GM12878 (cell line): ENCODE results near the gene HOXD1. TPM values are rescaled to one million over a fixed set of nuclear protein-coding genes. Genes with fewer than 3 reads are reported as not detected.

Source experiments
- ATAC-seq: fragments of 200-7000 bp; cut with Tn5 transposase; 3 replicates; pipeline ENCODE4 v1.9.1; 2020; ENCODE audit warnings: mild to moderate bottlenecking, moderate library complexity
- BruUV-seq: library from RNA; stranded (reverse); fragments of 400-500 nt; replicated peaks from 2 replicates; lab custom pipeline; 2021; lab: Mats Ljungman, UMichigan
- CTCF ChIA-PET: fragments of 300-600 bp; sonication (Branson Sonifier 250); formaldehyde crosslinking; extraction: SDS; loops from one replicate; lab custom pipeline; 2021; ENCODE audit warnings: inconsistent platforms; lab: Yijun Ruan, JAX
- POLR2A ChIA-PET: fragments of 350-600 bp; formaldehyde crosslinking; extraction: SDS; loops from one replicate; lab custom pipeline; 2021; ENCODE audit warnings: inconsistent platforms; lab: Charles Lee
- RAD21 ChIA-PET: fragments of 300-600 bp; sonication (Branson Sonifier 250); formaldehyde crosslinking; loops from one replicate; lab custom pipeline; 2023; ENCODE audit warnings: antibody characterized with exemption; ENCODE audit not compliant: unreplicated experiment; lab: Charles Lee
- SMC1A ChIA-PET: fragments of 300-600 bp; sonication (Branson Sonifier 250); formaldehyde crosslinking; loops from one replicate; lab custom pipeline; 2023; ENCODE audit not compliant: unreplicated experiment, uncharacterized antibody; lab: Charles Lee
- DNase-seq: peaks from one replicate; pipeline ENCODE4 v3.0.0-alpha.2; 2011; ENCODE audit warnings: low read depth, low spot score
- FAIRE-seq: peaks from 3 replicates; lab custom pipeline; 2011; peaks lifted over from hg19 to GRCh38; lab: Jason Lieb, UNC
- H2AFZ ChIP-seq: 2 replicates; pipeline ENCODE4 v1.6.0; 2011; ENCODE audit warnings: low read depth, low read length, control low read depth; ENCODE audit not compliant: control insufficient read depth
- H3K27ac ChIP-seq: 2 replicates; pipeline ENCODE4 v1.5.1; 2011; ENCODE audit warnings: control low read depth; ENCODE audit not compliant: control insufficient read depth, insufficient read depth
- H3K27me3 ChIP-seq, 2 experiments: replicated peaks in 1 of 2; 2 replicates each; pipeline versions ENCODE4 v1.6.0 to v1.6.1; 2011; ENCODE audit warnings: low read length in 1 of 2; ENCODE audit not compliant: control insufficient read depth in 2 of 2, insufficient read depth in 2 of 2
- H3K36me3 ChIP-seq, 2 experiments: 2 replicates each; pipeline ENCODE4 v1.5.1; 2011; ENCODE audit warnings: low read length in 1 of 2; ENCODE audit not compliant: control insufficient read depth in 2 of 2, insufficient read depth in 2 of 2
- H3K4me1 ChIP-seq: 2 replicates; pipeline ENCODE4 v1.6.1; 2011; ENCODE audit warnings: mild to moderate bottlenecking, low read length, moderate library complexity, mixed read lengths; ENCODE audit not compliant: control insufficient read depth, insufficient read depth
- H3K4me2 ChIP-seq: 2 replicates; pipeline ENCODE4 v1.6.0; 2011; ENCODE audit warnings: control low read depth; ENCODE audit not compliant: control insufficient read depth, insufficient read depth
- H3K4me3 ChIP-seq: fragments of 200-600 bp; sonication (generic); 2 replicates; pipeline ENCODE4 v1.5.1; 2016
- H3K79me2 ChIP-seq: 2 replicates; pipeline ENCODE4 v1.6.0; 2011; ENCODE audit warnings: low read length; ENCODE audit not compliant: control insufficient read depth, insufficient read depth
- H3K9ac ChIP-seq: 2 replicates; pipeline ENCODE4 v1.8.0; 2011; ENCODE audit warnings: low read length, control low read depth, mixed read lengths; ENCODE audit not compliant: control insufficient read depth, insufficient read depth
- H3K9me3 ChIP-seq: replicated peaks from 3 replicates; pipeline ENCODE4 v1.5.1; 2011; ENCODE audit warnings: mild to moderate bottlenecking, low read length; ENCODE audit not compliant: control insufficient read depth, insufficient read depth
- H4K20me1 ChIP-seq: 2 replicates; pipeline ENCODE4 v1.6.0; 2011; ENCODE audit not compliant: control insufficient read depth, insufficient read depth
- BCL3 ChIP-seq: IDR thresholded peaks from 2 replicates; pipeline ENCODE4 v1.6.1; 2011; ENCODE audit warnings: borderline replicate concordance, low read depth, mild to moderate bottlenecking, moderate library complexity, low read length; ENCODE audit not compliant: insufficient read depth, poor library complexity, severe bottlenecking
- GATAD2B ChIP-seq: fragments of 450-650 bp; conservative IDR thresholded peaks from 2 replicates; pipeline ENCODE4 v1.6.1; 2017; ENCODE audit warnings: low read depth, mild to moderate bottlenecking, moderate library complexity
- HDAC2 ChIP-seq: fragments of 200-600 bp; sonication (generic); IDR thresholded peaks from 2 replicates; pipeline ENCODE4 v1.6.1; 2017
- MAX ChIP-seq: IDR thresholded peaks from 2 replicates; pipeline ENCODE4 v1.6.1; 2012; ENCODE audit warnings: low read depth, low read length, improper control_type of control experiment
- POLR2AphosphoS5 ChIP-seq: IDR thresholded peaks from 2 replicates; pipeline ENCODE4 v1.6.1; 2011; ENCODE audit warnings: mild to moderate bottlenecking, low read length, inconsistent platforms
- RBBP5 ChIP-seq: fragments of 200-600 bp; sonication (generic); conservative IDR thresholded peaks from 2 replicates; pipeline ENCODE4 v1.6.1; 2016
- SMARCA5 ChIP-seq: fragments of 450-650 bp; IDR thresholded peaks from 2 replicates; pipeline ENCODE4 v1.6.1; 2017; ENCODE audit warnings: mild to moderate bottlenecking
- YBX1 ChIP-seq: fragments of 450-650 bp; IDR thresholded peaks from 2 replicates; pipeline ENCODE4 v1.6.1; 2016; ENCODE audit warnings: antibody characterized with exemption
- ZBTB40 ChIP-seq: fragments of 450-650 bp; IDR thresholded peaks from 2 replicates; pipeline ENCODE4 v1.6.1; 2016; ENCODE audit warnings: mild to moderate bottlenecking, moderate library complexity, borderline replicate concordance
- WGBS: methylation state at CpG from one replicate; pipeline ENCODE4 v1.1.6; 2016; ENCODE audit warnings: low lambda C conversion rate; ENCODE audit not compliant: insufficient replicate concordance, insufficient coverage; ENCODE audit errors: missing lambda C conversion rate; 5-methylcytosine and 5-hydroxymethylcytosine counted together
- in situ Hi-C: fragments of 300-500 bp; cut with MboI; formaldehyde crosslinking; loops from 9 replicates; pipeline ENCODE4 v1.14.3; 2018; ENCODE audit warnings: mixed read lengths
- intact Hi-C: fragments of 100-400 bp; cut with micrococcal nuclease; formaldehyde crosslinking; loops from one replicate; pipeline ENCODE4 v1.14.2; 2022; ENCODE audit not compliant: unreplicated experiment
- microRNA counts: library from miRNA; unstranded; fragments of <30 nt; microRNA quantifications from one replicate; lab custom pipeline; 2016
- microRNA-seq: library from miRNA; unstranded; fragments of <30 nt; microRNA quantifications from one replicate; pipeline ENCODE4, GENCODE V29; 2018
- polyA plus RNA-seq, 11 experiments: library from polyadenylated mRNA; depleted of rRNA in 4 of 11; unstranded in 6 of 11; stranded (reverse) in 5 of 11; fragments of >200 nt; fragmentation: Nextera tagmentation in 4 of 11; fragmentation: Illumina TruSeq in 1 of 11; extraction: Ambion mirVana in 4 of 11; extraction: Trizol in 1 of 11; gene quantifications; 1 replicate in 1 of 11; 2 replicates in 10 of 11; pipeline versions ENCODE4 v1.2.1 to v1.2.3, GENCODE V29; 2011 to 2016; ENCODE audit warnings: inconsistent platforms in 2 of 11, missing spikeins in 2 of 11, low read depth in 1 of 11
- small RNA-seq: library from RNA; depleted of rRNA; stranded (forward); fragments of <200 nt; gene quantifications from one replicate; pipeline ENCODE3, GENCODE V24; 2014
- total RNA-seq, 4 experiments: library from RNA; depleted of rRNA in 3 of 4; stranded (reverse); fragments of >200 nt in 3 of 4; fragmentation: Illumina TruSeq in 1 of 4; extraction: Trizol in 1 of 4; gene quantifications; 2 replicates each; pipeline versions ENCODE4 v1.2.1 to v1.2.3, GENCODE V29; 2013 to 2021

HOXD1 gene
- total and polyA plus RNA-seq, 10 of the 15 experiments (the other 5 are each of a cell fraction or from before 2014, with no cell fraction given): not detected

GRCh38 chr2:176240301-176240700 is 51.8 kb downstream of the HOXD1 start:
- FAIRE-seq (no peak), ATAC-seq (no peak), DNase-seq (no peak)
- CTCF ChIA-PET: interaction anchor here (1.0 to 1.5 kb wide), 3 partner anchors 9 to 215 kb away, joined by 3 read pairs; no protein-coding TSS in a partner anchor
- intact Hi-C loops: no loop called here
- H3K4me2 ChIP-seq: no peak overlapping the region
- H3K9me3 ChIP-seq: no peaks in the 10 kb centered on the region
- H4K20me1 ChIP-seq: no peaks in the 10 kb centered on the region
- 3% methylated on average over 1 of the region's 1 CpG for WGBS
- TF ChIP-seq HDAC2 (no peak), SMARCA5 (no peak), POLR2AphosphoS5 (no peak), GATAD2B (no peak), ZBTB40 (no peak), BCL3 (no peak), RBBP5 (no peak), YBX1 (no peak), MAX (no peak)
- H3K27me3 ChIP-seq: no peaks in the 10 kb centered on the region; a peak in 3 of 4 replicates
- no peak overlapping the region for H3K9ac ChIP-seq
- POLR2A ChIA-PET: no interaction called here
- SMC1A ChIA-PET: interaction anchor here (0.5 to 1.5 kb wide), 2 partner anchors 38 to 61 kb away, joined by 3 to 4 read pairs; no protein-coding TSS in a partner anchor
- no TSS peak for BruUV-seq
- H2AFZ ChIP-seq: no peak overlapping the region
- H3K36me3 ChIP-seq: no peaks in the 10 kb centered on the region
- in situ Hi-C loops: no loop called here
- RAD21 ChIA-PET: no interaction called here
- no peaks in the 10 kb centered on the region for H3K79me2 ChIP-seq
- H3K4me1 ChIP-seq: no peaks in the 10 kb centered on the region
- no peak overlapping the region for H3K4me3 ChIP-seq
- H3K27ac ChIP-seq: no peak overlapping the region

MicroRNAs encoded within 50 kb of the gene (microRNA counts, 767-probe panel; counts per million panel counts)
- microRNA hsa-miR-10b-5p (lab: Ali Mortazavi, UCI): 784 counts per million, percentile 18 among the panel's probes with 10 or more counts

Small RNA genes within 50 kb of the gene (microRNA-seq; reads per million reads assigned to microRNA genes)
- 592 reads per million, percentile 85 among the genes with 10 or more reads in this experiment for gene MIR10B

Small RNA genes within 50 kb of the gene (small RNA-seq; reads per million reads assigned to genes)
- gene MIR10B: 35.7 reads per million, percentile 98 among the genes with 10 or more reads in this experiment

Other genes starting within 250 kb of the HOXD1 start
Only the 7 nearest of the 11 such genes appear.
- gene HOXD11, start 81.4 kb upstream of the HOXD1 start, total RNA-seq (2014; rRNA removed): not detected in 2 replicates
- not detected in 2 replicates for gene HOXD11, start 81.4 kb upstream of the HOXD1 start, total RNA-seq (2014; rRNA removed; fragmentation: Illumina TruSeq; extraction: Trizol)
- not detected in 2 replicates for gene HOXD11, start 81.4 kb upstream of the HOXD1 start, total RNA-seq (2021)
- not detected in 2 replicates for gene HOXD11, start 81.4 kb upstream of the HOXD1 start, polyA plus RNA-seq (2011; rRNA removed)
- gene HOXD11, start 81.4 kb upstream of the HOXD1 start, polyA plus RNA-seq (2014; fragmentation: Illumina TruSeq; extraction: Trizol): not detected in 2 replicates
- gene HOXD11, start 81.4 kb upstream of the HOXD1 start, polyA plus RNA-seq (2014; fragmentation: Nextera tagmentation; extraction: Ambion mirVana): not detected
- gene HOXD11, start 81.4 kb upstream of the HOXD1 start, polyA plus RNA-seq (2014; rRNA removed): not detected in 2 replicates
- gene HOXD11, start 81.4 kb upstream of the HOXD1 start, polyA plus RNA-seq (2016; fragmentation: Nextera tagmentation; extraction: Ambion mirVana): not detected
- gene HOXD10, start 71.9 kb upstream of the HOXD1 start, total RNA-seq (2014; rRNA removed): not detected in 2 replicates
- gene HOXD10, start 71.9 kb upstream of the HOXD1 start, total RNA-seq (2014; rRNA removed; fragmentation: Illumina TruSeq; extraction: Trizol): not detected in 2 replicates
- not detected in 2 replicates for gene HOXD10, start 71.9 kb upstream of the HOXD1 start, total RNA-seq (2021)
- gene HOXD10, start 71.9 kb upstream of the HOXD1 start, polyA plus RNA-seq (2011; rRNA removed): not detected in 2 replicates
- not detected in 2 replicates for gene HOXD10, start 71.9 kb upstream of the HOXD1 start, polyA plus RNA-seq (2014; fragmentation: Illumina TruSeq; extraction: Trizol)
- not detected for gene HOXD10, start 71.9 kb upstream of the HOXD1 start, polyA plus RNA-seq (2014; fragmentation: Nextera tagmentation; extraction: Ambion mirVana)
- not detected in 2 replicates for gene HOXD10, start 71.9 kb upstream of the HOXD1 start, polyA plus RNA-seq (2014; rRNA removed)
- gene HOXD10, start 71.9 kb upstream of the HOXD1 start, polyA plus RNA-seq (2016; fragmentation: Nextera tagmentation; extraction: Ambion mirVana): not detected
- not detected in 2 replicates for gene HOXD9, start 65.9 kb upstream of the HOXD1 start, total RNA-seq (2014; rRNA removed)
- gene HOXD9, start 65.9 kb upstream of the HOXD1 start, total RNA-seq (2014; rRNA removed; fragmentation: Illumina TruSeq; extraction: Trizol): not detected in 2 replicates
- gene HOXD9, start 65.9 kb upstream of the HOXD1 start, total RNA-seq (2021): not detected in 2 replicates
- not detected in 2 replicates for gene HOXD9, start 65.9 kb upstream of the HOXD1 start, polyA plus RNA-seq (2011; rRNA removed)
- gene HOXD9, start 65.9 kb upstream of the HOXD1 start, polyA plus RNA-seq (2014; fragmentation: Illumina TruSeq; extraction: Trizol): not detected in 2 replicates
- gene HOXD9, start 65.9 kb upstream of the HOXD1 start, polyA plus RNA-seq (2014; fragmentation: Nextera tagmentation; extraction: Ambion mirVana): not detected
- gene HOXD9, start 65.9 kb upstream of the HOXD1 start, polyA plus RNA-seq (2014; rRNA removed): not detected in 2 replicates
- gene HOXD9, start 65.9 kb upstream of the HOXD1 start, polyA plus RNA-seq (2016; fragmentation: Nextera tagmentation; extraction: Ambion mirVana): not detected
- not detected in 2 replicates for gene HOXD8, start 59.0 kb upstream of the HOXD1 start, total RNA-seq (2014; rRNA removed)
- gene HOXD8, start 59.0 kb upstream of the HOXD1 start, total RNA-seq (2014; rRNA removed; fragmentation: Illumina TruSeq; extraction: Trizol): not detected in 2 replicates
- gene HOXD8, start 59.0 kb upstream of the HOXD1 start, total RNA-seq (2021): not detected in 2 replicates
- not detected in 2 replicates for gene HOXD8, start 59.0 kb upstream of the HOXD1 start, polyA plus RNA-seq (2011; rRNA removed)
- not detected in 2 replicates for gene HOXD8, start 59.0 kb upstream of the HOXD1 start, polyA plus RNA-seq (2014; fragmentation: Illumina TruSeq; extraction: Trizol)
- gene HOXD8, start 59.0 kb upstream of the HOXD1 start, polyA plus RNA-seq (2014; fragmentation: Nextera tagmentation; extraction: Ambion mirVana): not detected
- gene HOXD8, start 59.0 kb upstream of the HOXD1 start, polyA plus RNA-seq (2014; rRNA removed): not detected in 2 replicates
- gene HOXD8, start 59.0 kb upstream of the HOXD1 start, polyA plus RNA-seq (2016; fragmentation: Nextera tagmentation; extraction: Ambion mirVana): not detected
- gene HOXD4, start 37.1 kb upstream of the HOXD1 start, total RNA-seq (2014; rRNA removed): not detected in 2 replicates
- not detected in 2 replicates for gene HOXD4, start 37.1 kb upstream of the HOXD1 start, total RNA-seq (2014; rRNA removed; fragmentation: Illumina TruSeq; extraction: Trizol)
- gene HOXD4, start 37.1 kb upstream of the HOXD1 start, total RNA-seq (2021): not detected in 2 replicates
- 0.07 and 0.13 TPM in 2 replicates for gene HOXD4, start 37.1 kb upstream of the HOXD1 start, polyA plus RNA-seq (2011; rRNA removed)
- gene HOXD4, start 37.1 kb upstream of the HOXD1 start, polyA plus RNA-seq (2014; fragmentation: Illumina TruSeq; extraction: Trizol): not detected in 2 replicates
- gene HOXD4, start 37.1 kb upstream of the HOXD1 start, polyA plus RNA-seq (2014; fragmentation: Nextera tagmentation; extraction: Ambion mirVana): not detected
- gene HOXD4, start 37.1 kb upstream of the HOXD1 start, polyA plus RNA-seq (2014; rRNA removed): not detected in 2 replicates
- not detected for gene HOXD4, start 37.1 kb upstream of the HOXD1 start, polyA plus RNA-seq (2016; fragmentation: Nextera tagmentation; extraction: Ambion mirVana)
- not detected in 2 replicates for gene HOXD3, start 31.4 kb upstream of the HOXD1 start, total RNA-seq (2014; rRNA removed)
- gene HOXD3, start 31.4 kb upstream of the HOXD1 start, total RNA-seq (2014; rRNA removed; fragmentation: Illumina TruSeq; extraction: Trizol): not detected in 2 replicates
- gene HOXD3, start 31.4 kb upstream of the HOXD1 start, total RNA-seq (2021): not detected in 2 replicates
- gene HOXD3, start 31.4 kb upstream of the HOXD1 start, polyA plus RNA-seq (2011; rRNA removed): not detected in 2 replicates
- not detected in 2 replicates for gene HOXD3, start 31.4 kb upstream of the HOXD1 start, polyA plus RNA-seq (2014; fragmentation: Illumina TruSeq; extraction: Trizol)
- not detected for gene HOXD3, start 31.4 kb upstream of the HOXD1 start, polyA plus RNA-seq (2014; fragmentation: Nextera tagmentation; extraction: Ambion mirVana)
- not detected in 2 replicates for gene HOXD3, start 31.4 kb upstream of the HOXD1 start, polyA plus RNA-seq (2014; rRNA removed)
- not detected for gene HOXD3, start 31.4 kb upstream of the HOXD1 start, polyA plus RNA-seq (2016; fragmentation: Nextera tagmentation; extraction: Ambion mirVana)
- 52.5 and 65.9 TPM in 2 replicates for gene MTX2, start 80.8 kb downstream of the HOXD1 start, total RNA-seq (2014; rRNA removed)
- gene MTX2, start 80.8 kb downstream of the HOXD1 start, total RNA-seq (2014; rRNA removed; fragmentation: Illumina TruSeq; extraction: Trizol): 34.8 and 36.7 TPM in 2 replicates
- gene MTX2, start 80.8 kb downstream of the HOXD1 start, total RNA-seq (2021): 26.8 and 29.0 TPM in 2 replicates
- gene MTX2, start 80.8 kb downstream of the HOXD1 start, polyA plus RNA-seq (2011; rRNA removed): 61.2 and 88.5 TPM in 2 replicates
- gene MTX2, start 80.8 kb downstream of the HOXD1 start, polyA plus RNA-seq (2014; fragmentation: Illumina TruSeq; extraction: Trizol): 63.4 and 68.1 TPM in 2 replicates
- gene MTX2, start 80.8 kb downstream of the HOXD1 start, polyA plus RNA-seq (2014; fragmentation: Nextera tagmentation; extraction: Ambion mirVana): 10 to 100 TPM; 15.7 to 36.8 TPM
- 44.8 and 48.7 TPM in 2 replicates for gene MTX2, start 80.8 kb downstream of the HOXD1 start, polyA plus RNA-seq (2014; rRNA removed)
- gene MTX2, start 80.8 kb downstream of the HOXD1 start, polyA plus RNA-seq (2016; fragmentation: Nextera tagmentation; extraction: Ambion mirVana): 10 to 100 TPM; 64.8 to 78.1 TPM